Neuronal stem cell (in vitro differentiated cells): Measurements from ENCODE around the gene SMTNL2.

Experiments
- DNase-seq: peaks from one replicate; pipeline ENCODE4 v3.0.0-alpha.2; 2013; ENCODE audit warnings: low spot score
- H2AFZ ChIP-seq: one replicate; pipeline ENCODE4 v1.6.1; 2013; ENCODE audit warnings: mild to moderate bottlenecking, low read length, inconsistent platforms
- H2AK5ac ChIP-seq: 2 replicates; pipeline ENCODE4 v1.6.1; 2013; ENCODE audit warnings: low read depth, mild to moderate bottlenecking, inconsistent platforms, low read length, moderate library complexity, mixed read lengths
- H2BK120ac ChIP-seq: 2 replicates; pipeline ENCODE4 v1.6.1; 2013; ENCODE audit warnings: low read depth, mild to moderate bottlenecking, inconsistent platforms, low read length, moderate library complexity, mixed read lengths
- H2BK12ac ChIP-seq: one replicate; pipeline ENCODE4 v1.6.1; 2013; ENCODE audit warnings: low read length, inconsistent platforms
- H2BK15ac ChIP-seq: 2 replicates; pipeline ENCODE4 v1.6.1; 2013; ENCODE audit warnings: mild to moderate bottlenecking, low read length, inconsistent platforms, mixed read lengths
- H2BK5ac ChIP-seq: one replicate; pipeline ENCODE4 v1.6.1; 2013; ENCODE audit warnings: inconsistent platforms, mild to moderate bottlenecking, low read length, moderate library complexity
- H3K14ac ChIP-seq: one replicate; pipeline ENCODE4 v1.6.1; 2013; ENCODE audit warnings: low read length, inconsistent platforms
- H3K18ac ChIP-seq: 2 replicates; pipeline ENCODE4 v1.6.1; 2013; ENCODE audit warnings: low read length, inconsistent platforms
- H3K23ac ChIP-seq: 2 replicates; pipeline ENCODE4 v1.6.1; 2013; ENCODE audit warnings: low read depth, mild to moderate bottlenecking, mixed read lengths, low read length, inconsistent platforms; ENCODE audit not compliant: poor library complexity
- H3K27ac ChIP-seq: replicated peaks from 3 replicates; pipeline ENCODE4 v1.5.1; 2013; ENCODE audit warnings: low read length, inconsistent platforms
- H3K27me3 ChIP-seq, 3 experiments: 2 replicates each; pipeline ENCODE4 v1.6.1; 2013; ENCODE audit warnings: low read length in 3 of 3, mild to moderate bottlenecking in 2 of 3, inconsistent platforms in 1 of 3, low read depth in 1 of 3, mixed read lengths in 1 of 3, moderate library complexity in 1 of 3; ENCODE audit not compliant: control insufficient read depth in 3 of 3, insufficient read depth in 3 of 3
- H3K36me3 ChIP-seq, 2 donors: replicated peaks in 1 of 2; 2 replicates each; pipeline ENCODE4 v1.6.1; 2013; ENCODE audit warnings: low read length in 2 of 2; ENCODE audit not compliant: control insufficient read depth in 2 of 2, insufficient read depth in 2 of 2
- H3K4ac ChIP-seq: 2 replicates; pipeline ENCODE4 v1.6.1; 2013; ENCODE audit warnings: inconsistent platforms, mild to moderate bottlenecking, low read length, moderate library complexity
- H3K4me1 ChIP-seq, 2 donors: 1 replicate in 1 of 2; 2 replicates in 1 of 2; pipeline ENCODE4 v1.6.1; 2013; ENCODE audit warnings: low read length in 2 of 2, low read depth in 1 of 2; ENCODE audit not compliant: control insufficient read depth in 2 of 2, insufficient read depth in 1 of 2
- H3K4me2 ChIP-seq: one replicate; pipeline ENCODE4 v1.6.1; 2013; ENCODE audit warnings: mild to moderate bottlenecking, low read length, inconsistent platforms; ENCODE audit not compliant: insufficient read depth, poor library complexity, severe bottlenecking
- H3K4me3 ChIP-seq, 2 donors: 2 replicates each; pipeline ENCODE4 v1.5.1; 2013; ENCODE audit warnings: low read length in 2 of 2, mild to moderate bottlenecking in 2 of 2, inconsistent platforms in 1 of 2, moderate library complexity in 1 of 2
- H3K79me1 ChIP-seq: one replicate; pipeline ENCODE4 v1.6.1; 2013; ENCODE audit warnings: low read depth, mild to moderate bottlenecking, inconsistent platforms, low read length, moderate library complexity
- H3K9ac ChIP-seq: one replicate; pipeline ENCODE4 v1.6.1; 2013; ENCODE audit warnings: mild to moderate bottlenecking, low read depth, low read length, inconsistent platforms; ENCODE audit not compliant: poor library complexity
- H3K9me3 ChIP-seq, 2 donors: replicated peaks in 1 of 2; 2 replicates each; pipeline versions ENCODE3 to v1.6.1; 2013; ENCODE audit warnings: low read length in 2 of 2, mild to moderate bottlenecking in 2 of 2, inconsistent platforms in 1 of 2, low read depth in 1 of 2, mixed read lengths in 1 of 2, moderate library complexity in 1 of 2; ENCODE audit not compliant: control insufficient read depth in 2 of 2, insufficient read depth in 1 of 2
- H4K8ac ChIP-seq: one replicate; pipeline ENCODE4 v1.6.1; 2013; ENCODE audit warnings: low read depth, mild to moderate bottlenecking, inconsistent platforms, low read length, moderate library complexity
- H4K91ac ChIP-seq: one replicate; pipeline ENCODE4 v1.6.1; 2013; ENCODE audit warnings: low read length, low read depth, mild to moderate bottlenecking, inconsistent platforms; ENCODE audit not compliant: poor library complexity
- whole genome bisulfite sequencing, 2 donors: extraction: QIAGEN DNeasy Blood & Tissue Kit; methylation state at CpG; one replicate each; pipeline ENCODE4 v1.1.7; 2013; ENCODE audit warnings: missing lambda C conversion rate in 2 of 2, mixed read lengths in 1 of 2; ENCODE audit not compliant: insufficient read length in 2 of 2, insufficient replicate concordance in 1 of 2; ENCODE audit errors: extremely low coverage in 2 of 2; 5-methylcytosine and 5-hydroxymethylcytosine counted together

Gene SMTNL2

GRCh38 chr17:4555873-4556759, 28.2 kb upstream of the SMTNL2 start:
- Histone ChIP-seq H4K91ac (no peak overlapping the region), H3K9me3 (no peaks in the 10 kb centered on the region), H4K8ac (peak overlapping the region; percentile 52), H3K27ac (peak overlapping the region; percentile 86), H3K27me3 (peaks cover 0 to 4% (median 0%) of the 10 kb centered on the region in 3 experiments), H3K18ac (peak overlapping the region; percentile 79), H2BK12ac (no peak overlapping the region), H3K14ac (no peak overlapping the region), H2BK120ac (no peak overlapping the region), H2AFZ (peak overlapping the region; percentile 93), H2BK15ac (no peak overlapping the region), H2AK5ac (peak overlapping the region; percentile 83), H3K36me3 (peaks cover 17 to 28% of the 10 kb centered on the region in 2 donors), H3K4me3 (peak overlapping the region; percentile 78 to 92), H3K4me1 (peaks cover 13 to 32% of the 10 kb centered on the region in 2 donors), H3K23ac (no peak overlapping the region), H2BK5ac (peak overlapping the region; percentile 78), H3K4ac (peak overlapping the region; percentile 38), H3K9ac (peak overlapping the region; percentile 64), H3K79me1 (peaks cover 6% of the 10 kb centered on the region), H3K4me2 (peak overlapping the region; percentile 79)
- no peak for DNase-seq
- 100% methylated on average over 1 of the region's 17 CpGs; no CpG with 5 or more reads in 1 of the 2 donors for WGBS, 2 donors

DNA sequence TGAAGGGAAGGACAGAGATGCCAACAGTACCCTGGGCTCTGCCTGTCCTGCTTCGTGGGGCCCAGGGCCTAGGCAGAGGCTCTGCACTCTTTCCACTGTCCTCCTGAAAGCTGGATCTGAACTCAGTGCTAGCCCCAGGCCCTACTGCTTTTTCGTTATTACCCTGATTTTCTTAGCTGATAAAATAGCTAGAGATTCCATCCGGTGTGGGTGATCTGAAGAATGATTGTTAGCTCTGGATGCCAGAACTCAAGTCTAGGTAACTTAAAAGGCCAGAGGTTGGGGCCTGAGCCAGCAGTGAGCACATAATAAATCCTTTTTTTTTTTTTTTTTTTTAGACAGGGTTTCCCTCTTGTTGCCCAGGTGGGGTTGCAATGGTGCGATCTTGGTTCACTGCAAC, 27.3 kb upstream of the SMTNL2 start:
- Histone ChIP-seq H2AK5ac (peak overlapping the region; percentile 12), H2BK5ac (no peak overlapping the region), H3K9me3 (no peaks in the 10 kb centered on the region), H2BK120ac (no peak overlapping the region), H3K27ac (no peak overlapping the region), H3K4me1 (peaks cover 13 to 32% of the 10 kb centered on the region in 2 donors), H3K23ac (no peak overlapping the region), H2AFZ (no peak overlapping the region), H2BK12ac (no peak overlapping the region), H3K79me1 (peaks cover 4% of the 10 kb centered on the region), H3K14ac (no peak overlapping the region), H3K36me3 (peaks cover 12 to 21% of the 10 kb centered on the region in 2 donors), H3K18ac (no peak overlapping the region), H3K4me3 (no peak overlapping the region), H3K27me3 (peaks cover 0 to 5% (median 0%) of the 10 kb centered on the region in 3 experiments), H4K8ac (no peak overlapping the region), H3K4me2 (no peak overlapping the region), H3K9ac (no peak overlapping the region), H4K91ac (no peak overlapping the region), H3K4ac (no peak overlapping the region), H2BK15ac (no peak overlapping the region)
- no peak for DNase-seq
- WGBS, 2 donors = no CpG with 5 or more reads among the region's 4 CpGs

GRCh38 chr17:4557626-4558346, 26.5 kb upstream of the SMTNL2 start:
- Histone ChIP-seq H3K14ac (peak overlapping the region; percentile 71), H2BK15ac (peak overlapping the region; percentile 54), H2AFZ (no peak overlapping the region), H3K4me1 (peaks cover 13 to 32% of the 10 kb centered on the region in 2 donors), H3K4ac (peak overlapping the region; percentile 47), H2BK5ac (no peak overlapping the region), H4K8ac (no peak overlapping the region), H3K4me3 (no peak overlapping the region), H2BK120ac (no peak overlapping the region), H2AK5ac (peak overlapping the region; percentile 83), H3K23ac (peak overlapping the region; percentile 14), H3K36me3 (peaks cover 6 to 14% of the 10 kb centered on the region in 2 donors), H3K27ac (no peak overlapping the region), H4K91ac (no peak overlapping the region), H3K79me1 (peaks cover 4% of the 10 kb centered on the region), H3K27me3 (peaks cover 0 to 13% (median 0%) of the 10 kb centered on the region in 3 experiments), H3K9ac (peak overlapping the region; percentile 63), H3K18ac (peak overlapping the region; percentile 19), H2BK12ac (peak overlapping the region; percentile 44), H3K9me3 (no peaks in the 10 kb centered on the region), H3K4me2 (no peak overlapping the region)
- WGBS, 2 donors = no CpG with 5 or more reads among the region's 6 CpGs
- no peak for DNase-seq
